HEK293T (cell line): Measurements from ENCODE around the gene MOCS1.

Source experiments
- CTCF ChIA-PET: fragments of 350-600 bp; formaldehyde crosslinking; extraction: SDS; loops from one replicate; lab custom pipeline; 2021; ENCODE audit warnings: antibody characterized with exemption, inconsistent platforms; lab: Yijun Ruan, JAX
- POLR2A ChIA-PET: fragments of 350-600 bp; formaldehyde crosslinking; extraction: SDS; loops from one replicate; lab custom pipeline; 2020; ENCODE audit warnings: antibody characterized with exemption, inconsistent platforms; lab: Yijun Ruan, JAX
- DNase-seq: peaks from one replicate; pipeline ENCODE4 v3.0.0; 2012; ENCODE audit warnings: mixed read lengths; ENCODE audit errors: extremely low spot score
- ARNT ChIP-seq: fragments of 450-650 bp; IDR thresholded peaks from 2 replicates; pipeline ENCODE4 v1.6.1; 2017; ENCODE audit warnings: mild to moderate bottlenecking
- BHLHE40 ChIP-seq: fragments of 450-650 bp; IDR thresholded peaks from 2 replicates; pipeline ENCODE4 v1.6.1; 2016; ENCODE audit warnings: mild to moderate bottlenecking, moderate library complexity, borderline replicate concordance
- CTBP1 ChIP-seq: fragments of 450-650 bp; IDR thresholded peaks from 2 replicates; pipeline ENCODE4 v1.6.1; 2016; ENCODE audit warnings: borderline replicate concordance
- ELF4 ChIP-seq: fragments of 450-650 bp; IDR thresholded peaks from 2 replicates; pipeline ENCODE4 v1.6.1; 2017; ENCODE audit warnings: antibody characterized with exemption
- FOXA1 ChIP-seq: fragments of 450-650 bp; IDR thresholded peaks from 2 replicates; pipeline ENCODE4 v1.6.1; 2016; ENCODE audit warnings: mild to moderate bottlenecking
- FOXK2 ChIP-seq: fragments of 450-650 bp; IDR thresholded peaks from 2 replicates; pipeline ENCODE4 v1.6.1; 2016; ENCODE audit warnings: mild to moderate bottlenecking
- FOXM1 ChIP-seq: fragments of 450-650 bp; IDR thresholded peaks from 2 replicates; pipeline ENCODE4 v1.6.1; 2017; ENCODE audit warnings: mild to moderate bottlenecking, borderline replicate concordance
- HDGF ChIP-seq: fragments of 450-650 bp; IDR thresholded peaks from 2 replicates; pipeline ENCODE4 v1.6.1; 2017; ENCODE audit warnings: antibody characterized with exemption, borderline replicate concordance
- L3MBTL2 ChIP-seq: fragments of 450-650 bp; conservative IDR thresholded peaks from 2 replicates; pipeline ENCODE4 v1.6.1; 2016; ENCODE audit warnings: mild to moderate bottlenecking
- LEF1 ChIP-seq: fragments of 450-650 bp; IDR thresholded peaks from 2 replicates; pipeline ENCODE4 v1.6.1; 2017; ENCODE audit warnings: mild to moderate bottlenecking, borderline replicate concordance
- NFRKB ChIP-seq: fragments of 450-650 bp; IDR thresholded peaks from 2 replicates; pipeline ENCODE4 v1.6.1; 2016; ENCODE audit warnings: mild to moderate bottlenecking, moderate library complexity
- PKNOX1 ChIP-seq: fragments of 450-650 bp; IDR thresholded peaks from 2 replicates; pipeline ENCODE4 v1.6.1; 2016
- SP1 ChIP-seq: fragments of 450-650 bp; IDR thresholded peaks from 2 replicates; pipeline ENCODE4 v1.6.1; 2017
- SUZ12 ChIP-seq: fragments of 450-650 bp; IDR thresholded peaks from 2 replicates; pipeline ENCODE4 v1.6.1; 2016; ENCODE audit warnings: mild to moderate bottlenecking
- TARDBP ChIP-seq: fragments of 450-650 bp; IDR thresholded peaks from 2 replicates; pipeline ENCODE4 v1.6.1; 2016
- ZNF384 ChIP-seq: fragments of 450-650 bp; IDR thresholded peaks from 2 replicates; pipeline ENCODE4 v1.6.1; 2016

The MOCS1 gene

GRCh38 chr6:39899554-39900295, 34.5 kb downstream of the MOCS1 start:
- ChIA-PET CTCF (no interaction called here), POLR2A (no interaction called here)
- TF ChIP-seq SP1 (no peak), L3MBTL2 (no peak), BHLHE40 (no peak), ZNF384 (no peak), ELF4 (no peak), TARDBP (no peak), NFRKB (no peak), FOXK2 (no peak), HDGF (no peak), SUZ12 (no peak), CTBP1 (no peak), LEF1 (no peak), PKNOX1 (no peak), FOXA1 (no peak), ARNT (no peak)
- DNase-seq, result no peak

GRCh38 chr6:39898625-39899024, 35.6 kb downstream of the MOCS1 start:
- TF ChIP-seq FOXA1 (no peak), BHLHE40 (no peak), L3MBTL2 (no peak), NFRKB (no peak), LEF1 (no peak), ELF4 (no peak), HDGF (no peak), CTBP1 (no peak), FOXK2 (no peak), TARDBP (no peak), PKNOX1 (no peak), FOXM1 (no peak), SUZ12 (no peak), ARNT (no peak), ZNF384 (no peak), SP1 (no peak)
- ChIA-PET CTCF (no interaction called here), POLR2A (no interaction called here)
- no peak for DNase-seq

GRCh38 chr6:39897698-39898097, 36.6 kb downstream of the MOCS1 start:
- ChIA-PET CTCF (no interaction called here), POLR2A (no interaction called here)
- no peak for TF ChIP-seq HDGF
- TF ChIP-seq SUZ12, result no peak
- no peak for TF ChIP-seq ZNF384
- TF ChIP-seq FOXM1, result no peak
- TF ChIP-seq FOXK2, result no peak
- no peak for TF ChIP-seq L3MBTL2
- TF ChIP-seq NFRKB, result no peak
- no peak for TF ChIP-seq SP1
- DNase-seq, result no peak

GRCh38 chr6:39896701-39897100, 37.6 kb downstream of the MOCS1 start:
- no peak for TF ChIP-seq CTBP1
- no peak for TF ChIP-seq HDGF
- TF ChIP-seq SUZ12, result no peak
- no peak for TF ChIP-seq NFRKB
- DNase-seq, result no peak
- ChIA-PET POLR2A (no interaction called here), CTCF (interaction anchor here (0.6 kb wide), 1 partner anchor 170 kb away, joined by 3 read pairs; no protein-coding TSS in a partner anchor)

GRCh38 chr6:39893286-39893685, 41.0 kb downstream of the MOCS1 start:
- ChIA-PET POLR2A (no interaction called here), CTCF (interaction anchor here (0.8 to 1.2 kb wide), 3 partner anchors 17 to 529 kb away, joined by 3 to 5 read pairs (median 5); no protein-coding TSS in a partner anchor)
- DNase-seq, result no peak
- TF ChIP-seq LEF1, result no peak
- no peak for TF ChIP-seq BHLHE40
- no peak for TF ChIP-seq SUZ12
- no peak for TF ChIP-seq ARNT
- TF ChIP-seq PKNOX1, result no peak
- no peak for TF ChIP-seq TARDBP
- TF ChIP-seq CTBP1, result no peak
- TF ChIP-seq NFRKB, result no peak
- no peak for TF ChIP-seq FOXM1
- TF ChIP-seq FOXK2, result no peak
- no peak for TF ChIP-seq L3MBTL2
- TF ChIP-seq FOXA1, result no peak
- no peak for TF ChIP-seq HDGF
- no peak for TF ChIP-seq SP1
- no peak for TF ChIP-seq ELF4
- no peak for TF ChIP-seq ZNF384
